CD14-positive monocyte (primary cell): ENCODE measurements around the gene CRABP2. TPM values are rescaled to one million over a fixed set of nuclear protein-coding genes. Genes with fewer than 3 reads are reported as not detected.

Experiments
- DNase-seq, 3 donors: peaks; one replicate each; pipeline ENCODE4 v3.0.0-alpha.2; 2011 to 2022
- H2AFZ ChIP-seq: 2 replicates; pipeline ENCODE4 v1.6.0; 2012; ENCODE audit warnings: mild to moderate bottlenecking, low read depth, low read length, inconsistent platforms; ENCODE audit not compliant: insufficient read depth, poor library complexity, severe bottlenecking
- H3K27ac ChIP-seq, 2 donors: 1 replicate in 1 of 2; 2 replicates in 1 of 2; pipeline ENCODE4 v1.5.1; 2012 to 2013; ENCODE audit warnings: low read length in 2 of 2, control low read depth in 1 of 2, inconsistent platforms in 1 of 2, low read depth in 1 of 2, mild to moderate bottlenecking in 1 of 2
- H3K27me3 ChIP-seq, 2 donors: one replicate each; pipeline versions ENCODE4 v1.6.0 to v1.6.1; 2011 to 2013; ENCODE audit warnings: low read length in 2 of 2; ENCODE audit not compliant: control insufficient read depth in 2 of 2, insufficient read depth in 2 of 2
- H3K36me3 ChIP-seq, 2 donors: replicated peaks in 1 of 2; 1 replicate in 1 of 2; 2 replicates in 1 of 2; pipeline versions ENCODE4 v1.5.1 to v1.6.1; 2012 to 2013; ENCODE audit warnings: low read length in 2 of 2, control low read depth in 1 of 2, inconsistent platforms in 1 of 2, mild to moderate bottlenecking in 1 of 2; ENCODE audit not compliant: insufficient read depth in 2 of 2, control insufficient read depth in 1 of 2
- H3K4me1 ChIP-seq, 2 donors: 1 replicate in 1 of 2; 2 replicates in 1 of 2; pipeline versions ENCODE4 v1.5.1 to v1.6.1; 2012 to 2013; ENCODE audit warnings: low read length in 2 of 2, control low read depth in 1 of 2, inconsistent platforms in 1 of 2, mild to moderate bottlenecking in 1 of 2, moderate library complexity in 1 of 2; ENCODE audit not compliant: insufficient read depth in 2 of 2, control insufficient read depth in 1 of 2
- H3K4me2 ChIP-seq: replicated peaks from 2 replicates; pipeline ENCODE3; 2012; ENCODE audit warnings: low read length, moderate library complexity, mild to moderate bottlenecking; ENCODE audit not compliant: poor library complexity, severe bottlenecking; ENCODE audit errors: extremely low read depth
- H3K4me3 ChIP-seq, 3 experiments: fragments of 200-600 bp in 1 of 3; sonication (generic) in 1 of 3; replicated peaks in 1 of 3; 1 replicate in 2 of 3; 2 replicates in 1 of 3; pipeline ENCODE4 v1.5.1; 2011 to 2013; ENCODE audit warnings: low read length in 3 of 3, mild to moderate bottlenecking in 3 of 3, control low read depth in 2 of 3, low read depth in 2 of 3, inconsistent platforms in 1 of 3, moderate library complexity in 1 of 3
- H3K79me2 ChIP-seq: 2 replicates; pipeline ENCODE4 v1.6.0; 2012; ENCODE audit warnings: mild to moderate bottlenecking, control low read depth, inconsistent platforms, low read length, moderate library complexity; ENCODE audit not compliant: insufficient read depth
- H3K9ac ChIP-seq: 2 replicates; pipeline ENCODE4 v1.6.0; 2017; ENCODE audit warnings: low read length, mild to moderate bottlenecking; ENCODE audit not compliant: insufficient read depth, poor library complexity, severe bottlenecking
- H3K9me3 ChIP-seq, 2 donors: replicated peaks in 1 of 2; 1 replicate in 1 of 2; 2 replicates in 1 of 2; pipeline versions ENCODE4 v1.5.1 to v1.6.1; 2012 to 2013; ENCODE audit warnings: low read length in 2 of 2, control low read depth in 1 of 2; ENCODE audit not compliant: control insufficient read depth in 1 of 2, insufficient read depth in 1 of 2
- H4K20me1 ChIP-seq: 2 replicates; pipeline ENCODE4 v1.6.0; 2012; ENCODE audit warnings: mild to moderate bottlenecking, low read length, control low read depth, moderate library complexity; ENCODE audit not compliant: insufficient read depth
- H3K27ac Mint-ChIP-seq, 7 donors: one replicate each; pipeline ENCODE4 v1.8.0; 2020; ENCODE audit warnings: mild to moderate bottlenecking in 7 of 7, mixed read lengths in 7 of 7, moderate library complexity in 6 of 7, inconsistent platforms in 2 of 7
- H3K27me3 Mint-ChIP-seq, 3 donors: one replicate each; pipeline ENCODE4 v1.8.0; 2021 to 2022; ENCODE audit warnings: low read depth in 3 of 3, mild to moderate bottlenecking in 3 of 3, mixed read lengths in 3 of 3, moderate library complexity in 3 of 3, inconsistent platforms in 1 of 3
- H3K36me3 Mint-ChIP-seq, 2 donors: one replicate each; pipeline ENCODE4 v1.8.0; 2020; ENCODE audit warnings: mixed read lengths in 2 of 2, inconsistent platforms in 1 of 2, mild to moderate bottlenecking in 1 of 2
- H3K4me1 Mint-ChIP-seq: one replicate; pipeline ENCODE4 v1.8.0; 2020; ENCODE audit warnings: mild to moderate bottlenecking, mixed read lengths
- H3K4me3 Mint-ChIP-seq, 2 donors: one replicate each; pipeline ENCODE4 v1.8.0; 2020; ENCODE audit warnings: mild to moderate bottlenecking in 2 of 2, mixed read lengths in 2 of 2, moderate library complexity in 1 of 2
- H3K9me3 Mint-ChIP-seq, 7 donors: one replicate each; pipeline ENCODE4 v1.8.0; 2020 to 2022; ENCODE audit warnings: mixed read lengths in 7 of 7, mild to moderate bottlenecking in 6 of 7, moderate library complexity in 6 of 7, inconsistent platforms in 2 of 7
- CTCF ChIP-seq: fragments of 200-600 bp; IDR thresholded peaks from one replicate; pipeline ENCODE4 v1.8.0; 2022; ENCODE audit warnings: antibody characterized with exemption, mild to moderate bottlenecking
- WGBS: methylation state at CpG from one replicate; pipeline ENCODE4 v1.1.5; 2013; ENCODE audit warnings: missing lambda C conversion rate; ENCODE audit not compliant: insufficient coverage; 5-methylcytosine and 5-hydroxymethylcytosine counted together
- intact Hi-C, 2 donors: fragments of 100-400 bp; cut with micrococcal nuclease; formaldehyde crosslinking; loops; one replicate each; pipeline versions ENCODE4 v1.15.0 to v1.15.1; 2023
- polyA plus RNA-seq, 3 donors: library from polyadenylated mRNA; depleted of rRNA in 1 of 3; unstranded in 2 of 3; stranded (reverse) in 1 of 3; fragments of 300-500 nt in 2 of 3; fragments of >200 nt in 1 of 3; fragmentation: Illumina TruSeq in 2 of 3; gene quantifications; 1 replicate in 2 of 3; 2 replicates in 1 of 3; pipeline ENCODE4 v1.2.3, GENCODE V29; 2012 to 2021

The CRABP2 gene
- polyA plus RNA-seq, 3 donors: 0.23 to 1.8 TPM; not detected in 1

- H3K4me3 ChIP-seq: no peak overlapping the region
These were observed 27.5 kb downstream of the CRABP2 start for GRCh38 chr1:156677616-156678596.

More at GRCh38 chr1:156677616-156678596, 27.5 kb downstream of the CRABP2 start:
- H3K36me3 Mint-ChIP-seq: peaks cover 0 to 4% of the 10 kb centered on the region in 2 donors
- no peaks in the 10 kb centered on the region for H3K79me2 ChIP-seq
- peaks cover 0 to 11% of the 10 kb centered on the region in 2 donors for H3K9me3 ChIP-seq
- peaks cover 12% of the 10 kb centered on the region for H3K4me1 Mint-ChIP-seq
- peaks cover 71 to 92% (median 79%) of the 10 kb centered on the region in 3 donors for H3K27me3 Mint-ChIP-seq
- peaks cover 0 to 11% (median 2%) of the 10 kb centered on the region in 7 donors for H3K9me3 Mint-ChIP-seq
- H3K27ac Mint-ChIP-seq: peak overlapping the region in 2 of 7 donors; percentile 42 to 65
- H3K4me3 Mint-ChIP-seq: peak overlapping the region in 1 of 2 donors; percentile 76
- H4K20me1 ChIP-seq: no peaks in the 10 kb centered on the region
- no peak overlapping the region for H3K27ac ChIP-seq
- WGBS: 20% methylated on average over 3 of the region's 22 CpGs
- intact Hi-C loops: loop anchor here (5.0 to 10.0 kb wide), 2 partner anchors 51 to 53 kb away; no protein-coding TSS in a partner anchor
- peak; percentile 82 for TF ChIP-seq CTCF
- H2AFZ ChIP-seq: no peak overlapping the region
- peaks cover 38 to 86% of the 10 kb centered on the region in 2 donors for H3K27me3 ChIP-seq
- no peaks in the 10 kb centered on the region for H3K36me3 ChIP-seq
- DNase-seq: peak; percentile 35 to 77 (median 40)
- no peak overlapping the region for H3K4me2 ChIP-seq
- no peak overlapping the region for H3K9ac ChIP-seq
- H3K4me1 ChIP-seq: peaks cover 0 to 7% of the 10 kb centered on the region in 2 donors
